GM21619 (cell line): Measurements from ENCODE around the gene TPK1.

ENCODE experiments used
- ATAC-seq: cut with Tn5 transposase; IDR thresholded peaks from one replicate; pipeline ENCODE4 v1.9.1; 2021; ENCODE audit not compliant: unreplicated experiment

The TPK1 gene

DNA sequence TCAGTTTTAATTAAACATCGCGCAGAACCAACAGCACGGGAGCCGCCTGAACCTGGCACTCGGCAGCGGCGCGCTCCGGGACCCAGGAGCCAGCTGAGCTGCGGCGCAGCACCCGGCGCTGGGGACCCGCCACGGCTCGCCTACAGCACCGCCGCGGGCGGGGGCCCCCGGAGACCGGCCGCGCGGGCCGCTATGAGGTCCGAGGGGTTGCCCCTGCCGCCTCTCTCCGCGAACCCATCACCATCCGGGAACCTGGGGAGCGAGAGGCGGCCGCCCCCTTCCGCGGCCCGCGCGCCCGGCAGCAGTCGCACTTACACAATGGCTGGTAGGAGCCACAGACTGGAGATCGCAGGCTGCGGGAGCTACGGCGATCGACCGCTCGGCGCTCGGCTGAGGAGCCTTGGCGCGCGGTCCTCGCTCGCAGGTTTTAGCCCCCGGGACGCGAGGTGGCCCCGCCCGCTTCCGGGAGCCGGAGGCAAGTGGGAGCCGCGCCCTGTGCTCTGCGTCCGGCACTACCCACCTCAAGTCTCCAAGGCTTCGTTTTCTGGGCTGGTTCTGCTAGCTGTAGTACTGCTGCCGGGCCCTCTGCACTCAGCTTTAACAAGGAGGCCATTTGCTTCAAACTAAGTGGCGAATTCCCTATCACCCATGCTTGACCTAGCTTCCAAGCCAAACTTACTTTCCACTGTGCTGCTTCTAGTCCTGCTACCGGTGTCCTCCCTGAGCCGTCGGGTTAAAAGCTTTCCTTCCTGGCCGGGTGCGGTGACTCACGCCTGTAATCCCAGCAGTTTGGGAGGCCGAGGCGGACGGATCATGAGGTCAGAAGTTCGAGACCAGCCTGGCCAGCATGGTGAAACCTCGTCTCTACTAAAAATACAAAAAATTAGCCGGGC lies at the start of gene TPK1:
Gene TPK1, minus strand, starts transcription at position 402 of the 893 bp plus-strand sequence. CDS start 451 bp downstream, outside the sequence.
- peak; percentile 78 for ATAC-seq

- no peak for ATAC-seq
Observed at GRCh38 chr7:144885478-144885877, 49.6 kb upstream of the TPK1 start.

DNA sequence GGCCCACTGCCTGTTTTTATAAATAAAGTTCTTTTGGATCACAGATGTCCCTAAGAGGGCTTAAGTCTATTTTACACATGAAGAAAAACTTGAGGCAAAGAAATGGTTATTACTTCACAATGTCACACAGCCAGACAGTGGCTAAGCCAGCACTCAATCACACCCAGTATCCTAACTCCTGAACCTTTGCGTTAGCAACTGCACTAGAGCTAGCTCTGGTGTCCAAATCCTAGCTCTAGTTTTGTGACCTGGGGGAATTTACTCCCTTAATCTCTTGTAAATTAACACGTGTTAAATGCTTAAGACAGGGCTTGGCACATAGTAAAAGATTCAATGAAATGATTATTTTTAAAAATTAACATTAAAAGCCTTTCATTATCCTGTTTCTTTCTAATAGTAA lies 49.0 kb upstream of the TPK1 start:
- ATAC-seq: no peak

DNA sequence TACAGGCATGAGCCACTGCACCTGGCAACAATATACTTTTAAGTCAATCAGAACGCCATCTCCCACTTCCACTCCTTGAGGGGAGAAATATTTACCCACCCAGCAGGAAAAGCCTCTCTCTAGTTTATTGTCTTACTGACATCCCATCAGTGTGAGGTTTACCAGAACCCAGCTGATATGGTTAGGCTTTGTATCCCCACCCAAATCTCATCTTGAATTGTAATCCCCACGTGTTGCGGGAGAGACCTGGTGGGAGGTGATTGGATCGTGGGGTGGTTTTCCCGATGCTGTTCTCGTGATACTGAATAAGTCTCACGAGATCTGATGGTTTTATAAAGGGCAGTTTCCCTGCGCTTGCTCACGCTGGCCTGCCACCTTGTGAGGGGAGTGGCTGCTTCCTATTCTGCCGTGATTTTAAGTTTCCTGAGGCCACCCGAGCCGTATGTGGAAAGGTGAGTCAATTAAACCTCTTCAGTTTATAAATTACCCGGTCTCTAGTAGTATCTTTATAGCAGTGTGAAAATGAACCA lies 37.5 kb upstream of the TPK1 start:
- ATAC-seq: no peak

DNA sequence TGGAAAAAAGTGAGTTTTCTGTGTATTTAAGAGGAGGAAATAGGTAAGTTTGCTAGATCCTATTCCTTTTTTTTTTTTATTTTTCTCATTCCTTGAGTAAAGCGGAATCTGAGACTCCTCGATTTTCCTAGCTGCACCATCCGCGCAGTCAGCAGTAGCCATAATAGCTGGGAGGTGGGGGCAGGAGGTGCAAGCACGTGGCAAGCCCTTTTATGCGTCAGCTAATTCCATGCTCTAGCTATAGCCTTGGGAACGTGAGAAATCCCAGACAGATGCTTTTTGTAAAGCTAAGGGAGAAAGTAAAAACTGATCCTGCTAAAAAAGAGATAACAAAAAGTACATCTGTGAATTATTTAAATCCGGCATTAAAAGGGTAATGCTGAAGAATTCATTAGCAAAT lies 33.2 kb upstream of the TPK1 start:
- no peak for ATAC-seq

DNA sequence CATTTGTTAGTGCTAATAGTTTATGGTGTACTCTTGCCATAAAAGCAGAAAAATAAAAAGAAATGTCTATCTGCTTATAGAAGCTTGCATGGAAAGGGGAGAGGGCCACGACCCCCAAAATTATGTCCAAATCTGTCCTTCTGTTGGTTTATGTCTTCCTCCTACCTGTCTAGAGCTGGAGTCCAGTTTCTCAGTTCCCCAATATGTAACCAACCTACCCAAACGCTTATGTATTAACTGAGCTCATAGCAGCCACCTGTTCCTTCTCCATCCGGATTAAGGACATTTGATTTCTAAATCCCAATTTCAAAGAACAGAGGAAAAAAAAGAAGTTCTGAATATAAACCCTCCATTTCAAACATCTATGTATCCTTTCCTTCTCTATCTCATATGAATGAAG lies 30.3 kb upstream of the TPK1 start:
- ATAC-seq: no peak

GRCh38 chr7:144863320-144863647 lies 27.4 kb upstream of the TPK1 start:
- no peak for ATAC-seq

GRCh38 chr7:144862612-144863319 lies 26.9 kb upstream of the TPK1 start:
- ATAC-seq: no peak

DNA sequence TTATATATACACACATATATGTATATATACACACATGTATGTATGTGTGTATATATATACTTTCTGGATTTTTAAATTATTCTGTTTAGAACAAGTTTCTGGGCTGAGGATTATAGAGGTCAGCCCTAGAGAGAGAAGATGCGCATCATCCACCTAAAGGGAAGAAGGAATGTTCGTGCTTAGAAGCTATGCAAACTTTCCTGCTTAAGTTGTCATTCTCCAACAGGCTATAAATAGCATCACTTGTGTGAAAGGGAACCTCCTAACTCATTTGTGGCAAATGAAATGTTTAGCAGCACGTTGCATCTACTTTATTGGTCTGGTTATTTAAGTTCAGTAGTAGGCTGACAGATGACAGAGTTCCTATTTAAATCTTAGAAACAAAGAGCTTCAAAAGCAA lies 23.9 kb upstream of the TPK1 start:
- no peak for ATAC-seq

DNA sequence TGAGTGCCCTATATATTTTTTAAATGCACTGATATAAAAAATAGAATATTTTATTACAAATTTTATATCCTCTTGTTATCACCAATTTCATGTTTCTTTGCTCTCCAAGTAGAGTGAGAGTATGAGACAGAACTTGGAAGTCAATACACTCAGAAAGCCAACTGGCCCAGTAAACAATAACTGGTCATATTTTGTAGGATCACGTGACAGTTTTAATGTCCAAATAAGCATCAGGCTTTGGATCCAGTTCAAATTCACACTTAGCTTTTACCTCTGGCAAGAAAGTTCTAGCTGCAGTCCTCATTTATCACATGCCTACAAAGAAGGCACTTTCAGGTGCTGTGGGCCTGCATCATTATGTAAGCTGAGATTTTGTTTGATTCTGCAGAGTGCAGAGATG lies 21.6 kb upstream of the TPK1 start:
- no peak for ATAC-seq

- ATAC-seq: no peak
Observed at GRCh38 chr7:144854839-144855424, 19.1 kb upstream of the TPK1 start.

DNA sequence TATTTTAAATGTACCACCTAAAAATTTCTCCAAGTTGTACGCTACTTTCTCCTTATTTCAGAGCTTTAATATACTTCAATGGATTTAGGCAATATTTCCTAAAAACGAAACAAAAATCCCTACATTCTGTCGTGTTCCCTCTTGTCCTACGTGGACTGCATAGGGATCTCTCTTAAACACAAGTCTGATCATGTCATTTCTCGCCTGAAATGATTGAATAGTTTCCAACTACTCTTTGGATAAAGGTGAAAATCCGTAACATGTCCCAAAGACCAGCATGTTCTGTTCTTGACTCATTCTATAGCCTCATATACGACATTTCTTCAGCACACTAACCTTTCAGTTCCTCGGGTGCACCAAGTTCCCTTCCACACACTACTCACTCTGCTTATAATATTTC lies 17.7 kb upstream of the TPK1 start:
- no peak for ATAC-seq

- ATAC-seq: no peak
Observed at GRCh38 chr7:144848078-144848477, 12.2 kb upstream of the TPK1 start.

DNA sequence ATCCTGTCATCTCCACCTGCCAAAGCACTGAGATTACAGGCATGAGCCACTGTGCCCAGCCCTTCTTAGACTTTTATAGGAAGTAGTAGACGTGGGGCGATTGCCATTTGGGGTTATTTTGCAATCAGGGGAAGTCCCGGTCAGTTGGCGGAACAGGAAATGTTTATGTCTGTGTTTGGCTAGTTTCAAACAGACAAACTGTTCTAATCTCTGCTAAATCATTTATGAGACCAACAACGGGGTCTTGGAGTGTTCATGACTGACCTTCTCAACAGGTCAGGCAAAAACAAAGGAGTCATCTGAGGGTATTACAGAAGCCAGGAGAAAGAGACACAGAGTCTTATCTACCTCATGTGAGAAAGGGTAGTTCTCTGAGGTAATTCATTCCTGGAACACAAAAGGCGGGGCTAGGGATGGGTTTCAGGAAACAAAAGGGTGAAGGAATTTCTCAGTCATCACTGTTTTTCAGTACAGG lies 6.6 kb upstream of the TPK1 start:
- ATAC-seq: peak; percentile 93

DNA sequence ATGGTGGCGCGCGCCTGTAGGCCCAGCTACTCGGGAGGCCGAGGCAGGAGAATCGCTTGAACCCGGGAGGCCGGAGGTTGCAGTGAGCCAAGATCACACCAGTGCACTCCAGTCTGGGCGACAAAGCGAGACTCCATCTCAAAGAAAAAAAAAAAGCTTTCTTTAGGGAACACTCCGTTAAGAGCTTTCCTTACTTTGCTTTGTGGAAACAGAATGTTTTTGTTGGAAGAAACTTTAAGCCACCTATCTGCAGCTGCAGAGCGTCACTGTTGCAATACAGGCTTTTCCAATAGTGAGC lies 641 bp upstream of the TPK1 start:
- ATAC-seq: no peak

DNA sequence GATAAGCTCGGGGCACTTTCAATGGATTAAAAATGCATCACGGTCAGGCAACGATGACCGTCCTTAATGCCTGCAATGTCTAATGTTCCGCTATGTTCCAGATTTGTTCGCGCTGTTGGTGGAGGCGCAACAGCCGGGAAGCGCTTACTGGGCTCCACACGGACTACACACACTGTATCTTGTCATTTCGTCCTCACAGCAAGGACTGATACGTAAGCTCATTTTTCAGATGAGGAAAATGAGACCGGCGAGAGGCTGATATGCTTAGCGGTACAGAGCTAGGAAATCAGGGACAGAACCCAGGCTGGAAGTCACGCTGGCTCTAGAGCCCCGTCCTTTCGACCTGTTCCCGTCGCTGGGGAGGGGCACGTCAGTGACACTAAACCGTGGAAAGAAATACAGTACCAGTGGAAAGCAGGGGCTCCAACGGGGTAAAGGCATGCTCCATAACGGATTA lies 670 bp downstream of the TPK1 start:
- peak; percentile 34 for ATAC-seq

DNA sequence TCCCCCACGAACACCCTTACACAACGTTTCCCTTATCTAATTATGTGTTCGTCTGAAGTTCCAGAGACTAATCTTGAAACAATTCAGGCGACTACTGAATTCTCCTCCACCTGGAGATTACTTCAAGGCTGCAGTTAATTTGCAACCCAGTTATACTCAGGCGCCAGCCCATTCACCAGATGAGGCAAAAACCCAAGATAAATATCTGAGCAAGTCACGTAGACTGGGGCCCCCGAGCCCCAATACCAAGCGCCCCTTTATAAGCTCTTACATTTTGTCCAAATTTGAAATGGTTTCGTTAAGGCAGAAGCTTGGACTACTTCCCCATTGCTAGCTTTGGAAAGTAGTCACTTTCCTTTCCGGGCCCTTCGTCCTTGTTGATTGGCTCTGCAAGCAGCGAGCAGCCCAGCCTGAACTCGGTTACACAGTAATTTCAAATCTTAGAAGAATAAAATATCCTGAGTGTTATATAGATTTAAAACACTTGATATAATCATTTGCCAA lies 1.2 kb downstream of the TPK1 start:
- ATAC-seq: peak; percentile 31

GRCh38 chr7:144830811-144831210 lies 5.0 kb downstream of the TPK1 start:
- ATAC-seq: no peak

GRCh38 chr7:144830024-144830785 lies 5.6 kb downstream of the TPK1 start:
- ATAC-seq: no peak

DNA sequence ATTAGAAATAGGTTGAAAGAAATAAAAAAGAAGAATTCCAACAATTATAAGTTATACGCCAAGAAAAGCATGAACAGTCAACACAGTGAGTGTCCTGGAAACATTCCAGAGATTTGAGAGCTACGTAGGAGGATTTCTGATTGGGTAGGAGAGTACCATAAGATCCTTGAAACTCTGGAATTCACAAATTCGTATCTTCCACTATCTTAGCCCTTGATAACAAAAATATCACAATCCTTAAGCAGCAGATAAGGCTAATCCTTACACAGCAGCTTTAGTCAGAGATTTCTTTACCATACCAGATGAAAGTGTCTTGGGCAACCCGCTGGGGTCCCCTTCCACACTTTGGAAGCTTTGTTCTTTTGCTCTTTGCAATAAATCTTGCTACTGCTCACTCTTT lies 8.2 kb downstream of the TPK1 start:
- ATAC-seq: no peak

DNA sequence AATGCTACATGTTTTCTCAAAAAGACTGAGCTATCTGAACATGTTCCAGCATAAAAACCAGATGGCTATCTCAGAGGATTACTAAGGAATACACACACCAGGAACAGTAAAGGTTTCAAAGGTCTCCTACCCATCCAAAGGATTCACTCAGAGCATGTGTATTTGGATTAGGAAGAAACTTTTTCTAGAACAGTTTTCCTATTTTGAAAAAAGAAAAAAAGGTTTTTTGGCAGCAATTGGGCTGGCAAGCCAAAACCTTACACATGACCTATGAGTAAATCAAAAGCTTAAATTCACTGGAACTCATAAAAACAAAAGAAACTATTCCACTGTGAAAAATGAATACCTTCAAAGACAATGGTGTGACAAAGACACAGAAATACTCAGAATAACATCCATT lies 9.6 kb downstream of the TPK1 start:
- no peak for ATAC-seq
